GM12878 (cell line): ENCODE data around the gene PSENEN. TPM values are rescaled to one million over a fixed set of nuclear protein-coding genes. Genes with fewer than 3 reads are reported as not detected.

Experiments used
- ASH2L ChIP-seq: fragments of 300-600, 200-600 bp; sonication (generic); IDR thresholded peaks from 2 replicates; pipeline ENCODE4 v1.6.1; 2017; ENCODE audit warnings: low read depth, mild to moderate bottlenecking, borderline replicate concordance
- BACH1 ChIP-seq: fragments of 450-650 bp; IDR thresholded peaks from 2 replicates; pipeline ENCODE4 v1.6.1; 2017; ENCODE audit warnings: mild to moderate bottlenecking, borderline replicate concordance
- CEBPB ChIP-seq, 2 experiments: fragments of 150-350 bp in 1 of 2; IDR thresholded peaks; 2 replicates each; pipeline ENCODE4 v1.6.1; 2012 to 2014; ENCODE audit warnings: low read depth in 2 of 2, low read length in 2 of 2, borderline replicate concordance in 1 of 2, inconsistent platforms in 1 of 2
- EGR1 ChIP-seq, 2 experiments: IDR thresholded peaks; 1 replicate in 1 of 2; 2 replicates in 1 of 2; pipeline ENCODE4 v1.6.1; 2011 to 2012; ENCODE audit warnings: low read depth in 2 of 2, low read length in 2 of 2, borderline replicate concordance in 1 of 2, mild to moderate bottlenecking in 1 of 2, moderate library complexity in 1 of 2
- ELK1 ChIP-seq: IDR thresholded peaks from 2 replicates; pipeline ENCODE4 v1.6.1; 2012; ENCODE audit warnings: low read depth, low read length, improper control_type of control experiment
- HSF1 ChIP-seq: fragments of 150-350 bp; IDR thresholded peaks from 2 replicates; pipeline ENCODE4 v1.6.1; 2014; ENCODE audit warnings: mild to moderate bottlenecking, low read depth, low read length
- JUND ChIP-seq: IDR thresholded peaks from 2 replicates; pipeline ENCODE4 v1.6.1; 2012; ENCODE audit warnings: low read depth, mild to moderate bottlenecking, low read length, improper control_type of control experiment, moderate library complexity
- KDM1A ChIP-seq: fragments of 200-600 bp; sonication (generic); IDR thresholded peaks from 2 replicates; pipeline ENCODE4 v1.6.1; 2016; ENCODE audit warnings: borderline replicate concordance
- LARP7 ChIP-seq: fragments of 450-650 bp; IDR thresholded peaks from 2 replicates; pipeline ENCODE4 v1.6.1; 2017; ENCODE audit warnings: mild to moderate bottlenecking
- MLLT1 ChIP-seq: fragments of 450-650 bp; IDR thresholded peaks from 2 replicates; pipeline ENCODE4 v1.6.1; 2016; ENCODE audit warnings: mild to moderate bottlenecking
- NFYA ChIP-seq: IDR thresholded peaks from 2 replicates; pipeline ENCODE4 v1.6.1; 2011; ENCODE audit warnings: low read depth, mild to moderate bottlenecking, low read length, improper control_type of control experiment, borderline replicate concordance
- NFYB ChIP-seq: IDR thresholded peaks from 2 replicates; pipeline ENCODE4 v1.6.1; 2011; ENCODE audit warnings: low read depth, mild to moderate bottlenecking, low read length, improper control_type of control experiment, moderate library complexity; ENCODE audit not compliant: insufficient read depth
- POLR2AphosphoS2 ChIP-seq: IDR thresholded peaks from 2 replicates; pipeline ENCODE4 v1.6.1; 2011; ENCODE audit warnings: low read depth, mild to moderate bottlenecking, low read length, improper control_type of control experiment, moderate library complexity
- RAD21 ChIP-seq: IDR thresholded peaks from 2 replicates; pipeline ENCODE4 v1.6.1; 2011; ENCODE audit warnings: mild to moderate bottlenecking, low read depth, low read length, moderate library complexity; ENCODE audit not compliant: insufficient read depth
- RB1 ChIP-seq: fragments of 450-650 bp; formaldehyde crosslinking; IDR thresholded peaks from 2 replicates; pipeline ENCODE4 v1.6.1; 2017; ENCODE audit warnings: mild to moderate bottlenecking, borderline replicate concordance
- RFX5 ChIP-seq: IDR thresholded peaks from 2 replicates; pipeline ENCODE4 v1.6.1; 2011; ENCODE audit warnings: low read depth, low read length, improper control_type of control experiment
- SIN3A ChIP-seq: IDR thresholded peaks from 2 replicates; pipeline ENCODE4 v1.6.1; 2012; ENCODE audit warnings: low read depth, low read length, improper control_type of control experiment
- SMAD1 ChIP-seq: fragments of 450-650 bp; IDR thresholded peaks from 2 replicates; pipeline ENCODE4 v1.6.1; 2018; ENCODE audit warnings: mild to moderate bottlenecking, low read depth; ENCODE audit not compliant: partially characterized antibody
- SREBF1 ChIP-seq: IDR thresholded peaks from 2 replicates; pipeline ENCODE4 v1.6.1; 2012; ENCODE audit warnings: mild to moderate bottlenecking, low read length
- SUPT20H ChIP-seq: IDR thresholded peaks from 2 replicates; pipeline ENCODE4 v1.6.1; 2011; ENCODE audit warnings: low read depth, mild to moderate bottlenecking, low read length, moderate library complexity, borderline replicate concordance; ENCODE audit not compliant: control insufficient read depth
- TARDBP ChIP-seq: IDR thresholded peaks from 2 replicates; pipeline ENCODE4 v1.6.1; 2016; ENCODE audit warnings: borderline replicate concordance
- YY1 ChIP-seq: IDR thresholded peaks from 2 replicates; pipeline ENCODE4 v1.6.1; 2011; ENCODE audit warnings: low read depth, mild to moderate bottlenecking, low read length
- ZBED1 ChIP-seq: IDR thresholded peaks from 2 replicates; pipeline ENCODE4 v1.6.1; 2016; ENCODE audit warnings: borderline replicate concordance
- ZBTB33 ChIP-seq: fragments of 450-650 bp; IDR thresholded peaks from 2 replicates; pipeline ENCODE4 v1.6.1; 2017; ENCODE audit warnings: mild to moderate bottlenecking
- ZNF207 ChIP-seq: fragments of 450-650 bp; IDR thresholded peaks from 2 replicates; pipeline ENCODE4 v1.6.1; 2014; ENCODE audit warnings: antibody characterized with exemption, mild to moderate bottlenecking, borderline replicate concordance
- polyA plus RNA-seq, 11 experiments: library from polyadenylated mRNA; depleted of rRNA in 4 of 11; unstranded in 6 of 11; stranded (reverse) in 5 of 11; fragments of >200 nt; fragmentation: Nextera tagmentation in 4 of 11; fragmentation: Illumina TruSeq in 1 of 11; extraction: Ambion mirVana in 4 of 11; extraction: Trizol in 1 of 11; gene quantifications; 1 replicate in 1 of 11; 2 replicates in 10 of 11; pipeline versions ENCODE4 v1.2.1 to v1.2.3, GENCODE V29; 2011 to 2016; ENCODE audit warnings: inconsistent platforms in 2 of 11, missing spikeins in 2 of 11, low read depth in 1 of 11
- total RNA-seq, 4 experiments: library from RNA; depleted of rRNA in 3 of 4; stranded (reverse); fragments of >200 nt in 3 of 4; fragmentation: Illumina TruSeq in 1 of 4; extraction: Trizol in 1 of 4; gene quantifications; 2 replicates each; pipeline versions ENCODE4 v1.2.1 to v1.2.3, GENCODE V29; 2013 to 2021

Gene PSENEN
- total and polyA plus RNA-seq, 10 of the 15 experiments (the other 5 are each of a cell fraction or from before 2014, with no cell fraction given): 14.4 to 178 (median 43.5) TPM

- TF ChIP-seq MLLT1 (no peak; the same call in 1 of the 2 replicates), ASH2L (no peak), ZNF207 (peak; percentile 75; the same call in 1 of the 2 replicates), KDM1A (no peak), BACH1 (peak; percentile 69), EGR1 (IDR thresholded peaks at IDR 0.05; ENCODE audit: borderline replicate concordance in 1 of 2, low read depth in 2 of 2, low read length in 2 of 2) (no peak), SUPT20H (no peak), RB1 (peak; percentile 22; the same call in 1 of the 2 replicates), NFYA (no peak), LARP7 (no peak), CEBPB (IDR thresholded peaks at IDR 0.05; ENCODE audit: borderline replicate concordance in 1 of 2, low read depth in 2 of 2, low read length in 2 of 2) (no peak), POLR2AphosphoS2 (peak; percentile 85; the same call in 1 of the 2 replicates), ELK1 (no peak), YY1 (peak; percentile 77), SMAD1 (peak; percentile 33), JUND (no peak), TARDBP (no peak), HSF1 (no peak), SREBF1 (no peak), ZBED1 (peak; percentile 59; the same call in 1 of the 2 replicates), SIN3A (peak; percentile 35; the same call in 1 of the 2 replicates), ZBTB33 (no peak), RAD21 (peak; percentile 7; the same call in 1 of the 2 replicates), NFYB (peak; percentile 74; the same call in 1 of the 2 replicates), RFX5 (peak; percentile 81)
Measured at GRCh38 chr19:35740423-35741202, 4.8 kb upstream of the PSENEN start (continued).
